HuH-7.5 (cell line): ENCODE measurements around the gene MTCH1.

Experiments
- DNase-seq: peaks from one replicate; pipeline ENCODE4 v3.0.0; 2011; ENCODE audit warnings: low spot score

Gene MTCH1

GRCh38 chr6:36970892-36971842 is 14.8 kb downstream of the MTCH1 start:
- no peak for DNase-seq

- no peak for DNase-seq
These were observed 15.8 kb downstream of the MTCH1 start for GRCh38 chr6:36969988-36970891.

GRCh38 chr6:36969240-36969691 is 16.7 kb downstream of the MTCH1 start:
- DNase-seq = no peak

GRCh38 chr6:36968266-36968977 is 17.6 kb downstream of the MTCH1 start:
- DNase-seq = no peak

GRCh38 chr6:36967757-36968156 is 18.2 kb downstream of the MTCH1 start:
- DNase-seq = no peak

- no peak for DNase-seq
These were observed 18.7 kb downstream of the MTCH1 start for GRCh38 chr6:36967301-36967700.

GRCh38 chr6:36964908-36965307 is 21.1 kb downstream of the MTCH1 start:
- DNase-seq = no peak

- DNase-seq = no peak
These were observed 21.6 kb downstream of the MTCH1 start for GRCh38 chr6:36964349-36964748.

GRCh38 chr6:36963451-36964290 is 22.3 kb downstream of the MTCH1 start:
- DNase-seq = no peak

- no peak for DNase-seq
These were observed 23.1 kb downstream of the MTCH1 start for GRCh38 chr6:36962874-36963273.

GRCh38 chr6:36961441-36962435 is 24.3 kb downstream of the MTCH1 start:
- DNase-seq = no peak

- no peak for DNase-seq
These were observed 26.3 kb downstream of the MTCH1 start for GRCh38 chr6:36959555-36960250.

- DNase-seq = no peak
These were observed 27.0 kb downstream of the MTCH1 start for GRCh38 chr6:36958775-36959554.

GRCh38 chr6:36957773-36958271 is 28.2 kb downstream of the MTCH1 start:
- no peak for DNase-seq

GRCh38 chr6:36956446-36956820 is 29.6 kb downstream of the MTCH1 start:
- DNase-seq = no peak

- DNase-seq = no peak
These were observed 30.1 kb downstream of the MTCH1 start for GRCh38 chr6:36955671-36956445.

GRCh38 chr6:36955136-36955535 is 30.9 kb downstream of the MTCH1 start:
- DNase-seq = no peak
